MM.1S (cell line): Measurements from ENCODE around the gene PTCH2.

Source experiments
- CTCF ChIP-seq: fragments of 300-600 bp; sonication (generic); IDR thresholded peaks from 2 replicates; pipeline ENCODE4 v1.5.1; 2016; ENCODE audit warnings: antibody characterized with exemption, low read length, mixed read lengths
- EZH2phosphoT487 ChIP-seq: fragments of 300-600 bp; sonication (generic); IDR thresholded peaks from 2 replicates; pipeline ENCODE4 v1.6.1; 2018; ENCODE audit warnings: antibody characterized with exemption, low read length

- no peak for TF ChIP-seq CTCF
- TF ChIP-seq EZH2phosphoT487, result no peak
Measured at GRCh38 chr1:44812822-44813543, 30.1 kb downstream of the PTCH2 start.
